ENCODE data around the gene CDC42EP2.

- TF ChIP-seq CTCF (IDR thresholded peaks at IDR 0.05; ENCODE audit: insufficient read depth, low read depth, low read length) (no peak), EZH2 (IDR thresholded peaks at IDR 0.05; ENCODE audit: insufficient read depth, low read length) (no peak)
These were observed 20.1 kb downstream of the CDC42EP2 start for GRCh38 chr11:65334696-65335295.

Measured in astrocyte (in vitro differentiated cells and primary cell).